ENCODE results near the gene LRIG3.

The LRIG3 gene

DNA sequence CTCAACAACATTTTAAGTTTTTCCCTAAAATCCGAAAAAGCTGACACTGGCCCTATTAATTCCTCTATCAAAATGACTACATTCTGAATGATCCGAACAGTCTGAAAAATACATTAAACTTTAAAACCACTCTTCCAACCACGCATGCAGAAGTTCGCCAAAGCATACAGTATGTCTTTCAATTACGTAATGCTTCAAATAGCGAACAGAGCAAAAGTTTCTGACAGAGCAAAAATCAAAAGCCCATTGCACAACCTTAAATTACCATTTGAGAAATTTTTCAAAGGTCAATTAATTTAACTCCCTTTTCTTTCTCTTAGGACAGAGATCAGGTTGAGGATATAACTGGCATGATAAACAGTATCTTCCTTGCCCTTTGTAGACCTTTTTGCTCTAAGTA, 33.2 kb downstream of the LRIG3 start:
- TF ChIP-seq, protein P1, sequence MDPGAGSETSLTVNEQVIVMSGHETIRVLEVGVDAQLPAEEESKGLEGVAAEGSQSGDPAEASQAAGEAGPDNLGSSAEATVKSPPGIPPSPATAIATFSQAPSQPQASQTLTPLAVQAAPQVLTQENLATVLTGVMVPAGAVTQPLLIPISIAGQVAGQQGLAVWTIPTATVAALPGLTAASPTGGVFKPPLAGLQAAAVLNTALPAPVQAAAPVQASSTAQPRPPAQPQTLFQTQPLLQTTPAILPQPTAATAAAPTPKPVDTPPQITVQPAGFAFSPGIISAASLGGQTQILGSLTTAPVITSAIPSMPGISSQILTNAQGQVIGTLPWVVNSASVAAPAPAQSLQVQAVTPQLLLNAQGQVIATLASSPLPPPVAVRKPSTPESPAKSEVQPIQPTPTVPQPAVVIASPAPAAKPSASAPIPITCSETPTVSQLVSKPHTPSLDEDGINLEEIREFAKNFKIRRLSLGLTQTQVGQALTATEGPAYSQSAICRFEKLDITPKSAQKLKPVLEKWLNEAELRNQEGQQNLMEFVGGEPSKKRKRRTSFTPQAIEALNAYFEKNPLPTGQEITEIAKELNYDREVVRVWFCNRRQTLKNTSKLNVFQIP (CRISPR knock-in tag; IDR thresholded peaks at IDR 0.05; ENCODE audit: borderline replicate concordance, low read depth), result no peak
- no peak for ATAC-seq

DNA sequence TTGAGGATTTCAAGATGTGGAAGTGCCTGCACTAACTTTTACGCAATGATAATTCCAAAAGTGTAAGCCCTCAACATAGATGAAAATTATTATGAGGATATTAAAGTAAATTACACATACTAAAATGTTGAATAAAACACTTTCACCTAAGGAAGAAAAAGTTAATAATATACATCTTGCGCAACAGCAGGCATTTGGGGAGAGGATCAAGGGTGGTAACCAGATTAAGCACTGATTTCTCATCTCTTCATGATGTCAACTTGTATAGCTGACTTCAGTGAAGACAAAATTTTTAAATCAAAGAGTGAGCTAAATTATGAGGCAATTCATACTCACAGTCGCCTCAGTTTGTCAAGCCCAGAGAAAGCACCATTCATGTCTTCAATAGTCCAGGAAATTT, 33.8 kb downstream of the LRIG3 start:
- no peak for ATAC-seq
- no peak for TF ChIP-seq BACH2 (CRISPR knock-in tag; IDR thresholded peaks at IDR 0.05; ENCODE audit: borderline replicate concordance)
- no peak for TF ChIP-seq RARB (CRISPR knock-in tag; IDR thresholded peaks at IDR 0.05)
- TF ChIP-seq, protein P2, sequence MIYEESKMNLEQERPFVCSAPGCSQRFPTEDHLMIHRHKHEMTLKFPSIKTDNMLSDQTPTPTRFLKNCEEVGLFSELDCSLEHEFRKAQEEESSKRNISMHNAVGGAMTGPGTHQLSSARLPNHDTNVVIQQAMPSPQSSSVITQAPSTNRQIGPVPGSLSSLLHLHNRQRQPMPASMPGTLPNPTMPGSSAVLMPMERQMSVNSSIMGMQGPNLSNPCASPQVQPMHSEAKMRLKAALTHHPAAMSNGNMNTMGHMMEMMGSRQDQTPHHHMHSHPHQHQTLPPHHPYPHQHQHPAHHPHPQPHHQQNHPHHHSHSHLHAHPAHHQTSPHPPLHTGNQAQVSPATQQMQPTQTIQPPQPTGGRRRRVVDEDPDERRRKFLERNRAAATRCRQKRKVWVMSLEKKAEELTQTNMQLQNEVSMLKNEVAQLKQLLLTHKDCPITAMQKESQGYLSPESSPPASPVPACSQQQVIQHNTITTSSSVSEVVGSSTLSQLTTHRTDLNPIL (CRISPR knock-in tag; IDR thresholded peaks at IDR 0.05; ENCODE audit: low read depth), result no peak
- TF ChIP-seq ZNF565 (CRISPR knock-in tag; conservative IDR thresholded peaks at IDR 0.05; ENCODE audit: low read depth), result no peak
- TF ChIP-seq ZC3H10 (CRISPR knock-in tag; IDR thresholded peaks at IDR 0.05), result no peak
- TF ChIP-seq, protein P3, sequence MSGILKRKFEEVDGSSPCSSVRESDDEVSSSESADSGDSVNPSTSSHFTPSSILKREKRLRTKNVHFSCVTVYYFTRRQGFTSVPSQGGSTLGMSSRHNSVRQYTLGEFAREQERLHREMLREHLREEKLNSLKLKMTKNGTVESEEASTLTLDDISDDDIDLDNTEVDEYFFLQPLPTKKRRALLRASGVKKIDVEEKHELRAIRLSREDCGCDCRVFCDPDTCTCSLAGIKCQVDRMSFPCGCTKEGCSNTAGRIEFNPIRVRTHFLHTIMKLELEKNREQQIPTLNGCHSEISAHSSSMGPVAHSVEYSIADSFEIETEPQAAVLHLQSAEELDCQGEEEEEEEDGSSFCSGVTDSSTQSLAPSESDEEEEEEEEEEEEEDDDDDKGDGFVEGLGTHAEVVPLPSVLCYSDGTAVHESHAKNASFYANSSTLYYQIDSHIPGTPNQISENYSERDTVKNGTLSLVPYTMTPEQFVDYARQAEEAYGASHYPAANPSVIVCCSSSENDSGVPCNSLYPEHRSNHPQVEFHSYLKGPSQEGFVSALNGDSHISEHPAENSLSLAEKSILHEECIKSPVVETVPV (CRISPR knock-in tag; IDR thresholded peaks at IDR 0.05), result no peak
- TF ChIP-seq ZFP30 (CRISPR knock-in tag; IDR thresholded peaks at IDR 0.05), result no peak

DNA sequence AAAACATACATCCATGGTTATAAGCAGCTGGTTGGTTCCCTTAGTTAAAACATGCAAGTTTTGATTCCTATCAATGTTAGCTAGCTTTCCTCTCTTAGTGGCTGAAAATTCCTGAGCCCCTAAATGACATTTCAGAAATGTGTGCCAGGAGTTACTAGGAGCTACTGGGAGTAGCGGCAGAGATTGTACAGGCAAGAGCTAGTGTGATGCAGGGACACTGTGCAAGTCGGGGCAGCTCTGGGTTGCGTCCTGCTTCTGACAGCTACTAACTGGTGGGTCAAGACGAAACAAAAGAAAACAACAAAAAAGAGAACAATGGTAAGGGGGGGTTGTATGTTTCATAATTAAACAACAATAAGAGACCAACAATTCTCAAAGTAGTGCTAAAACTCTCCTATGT, 35.4 kb downstream of the LRIG3 start:
- TF ChIP-seq ZNF70 (CRISPR knock-in tag; IDR thresholded peaks at IDR 0.05), result no peak
- TF ChIP-seq OSR1 (CRISPR knock-in tag; IDR thresholded peaks at IDR 0.05), result no peak
- TF ChIP-seq GLIS3 (CRISPR knock-in tag; IDR thresholded peaks at IDR 0.05), result no peak
- no peak for TF ChIP-seq PPARA (CRISPR knock-in tag; IDR thresholded peaks at IDR 0.05; ENCODE audit: borderline replicate concordance)
- TF ChIP-seq, protein P2 (CRISPR knock-in tag; IDR thresholded peaks at IDR 0.05; ENCODE audit: low read depth), result no peak
- TF ChIP-seq TOX (CRISPR knock-in tag; IDR thresholded peaks at IDR 0.05; ENCODE audit: borderline replicate concordance), result no peak
- TF ChIP-seq, protein P3 (CRISPR knock-in tag; IDR thresholded peaks at IDR 0.05), result no peak
- no peak for TF ChIP-seq ZNF8 (CRISPR knock-in tag; IDR thresholded peaks at IDR 0.05)
- no peak for TF ChIP-seq ZNF565 (CRISPR knock-in tag; conservative IDR thresholded peaks at IDR 0.05; ENCODE audit: low read depth)
- TF ChIP-seq SNAI2 (CRISPR knock-in tag; IDR thresholded peaks at IDR 0.05), result no peak

DNA sequence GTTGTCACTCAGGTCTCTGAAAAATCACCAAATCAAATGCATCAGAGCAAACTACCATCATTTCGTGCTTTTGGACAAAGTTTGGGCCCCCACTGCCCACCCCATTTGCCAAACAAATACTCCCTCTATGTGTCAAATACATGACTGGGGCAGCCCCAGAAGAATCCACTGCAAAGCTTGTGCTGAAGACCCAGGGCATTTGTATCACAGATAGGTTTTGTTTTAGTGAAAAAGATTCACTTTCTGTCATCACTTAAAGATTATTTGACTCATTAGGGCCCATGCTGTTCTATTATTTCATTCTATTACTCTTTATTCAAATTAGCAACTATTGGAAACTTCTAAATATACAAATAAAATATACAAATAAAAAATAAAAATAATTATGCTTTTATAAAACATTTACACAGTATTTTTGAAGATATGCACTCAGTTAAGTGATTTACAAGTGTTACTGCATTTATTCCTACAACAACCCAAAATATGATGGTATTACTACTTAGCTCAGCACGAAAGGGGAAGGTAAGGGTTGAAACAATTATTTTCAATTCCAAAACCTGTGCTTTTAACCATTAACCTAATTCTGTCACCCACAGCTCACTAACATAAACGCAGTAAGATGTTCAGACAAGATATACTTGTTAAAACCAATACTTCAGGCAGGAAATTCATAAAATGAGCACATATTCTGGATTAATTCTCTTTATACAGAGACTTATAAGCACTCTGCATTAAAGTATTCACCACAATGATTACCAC, 36.5 kb downstream of the LRIG3 start:
- TF ChIP-seq OSR1 (CRISPR knock-in tag; IDR thresholded peaks at IDR 0.05) (no peak), ZNF8 (CRISPR knock-in tag; IDR thresholded peaks at IDR 0.05) (no peak), ZFP30 (CRISPR knock-in tag; IDR thresholded peaks at IDR 0.05) (no peak), PPARA (CRISPR knock-in tag; IDR thresholded peaks at IDR 0.05; ENCODE audit: borderline replicate concordance) (no peak), TCF4 (CRISPR knock-in tag; IDR thresholded peaks at IDR 0.05; ENCODE audit: borderline replicate concordance) (no peak), ARNTL (CRISPR knock-in tag; IDR thresholded peaks at IDR 0.05; ENCODE audit: borderline replicate concordance, low read depth) (no peak), GLIS3 (CRISPR knock-in tag; IDR thresholded peaks at IDR 0.05) (no peak), CSDC2 (CRISPR knock-in tag; IDR thresholded peaks at IDR 0.05) (no peak), BACH2 (CRISPR knock-in tag; IDR thresholded peaks at IDR 0.05; ENCODE audit: borderline replicate concordance) (no peak), ZNF565 (CRISPR knock-in tag; conservative IDR thresholded peaks at IDR 0.05; ENCODE audit: low read depth) (no peak), ISL1 (CRISPR knock-in tag; IDR thresholded peaks at IDR 0.05) (no peak)
- TF ChIP-seq, protein P4, sequence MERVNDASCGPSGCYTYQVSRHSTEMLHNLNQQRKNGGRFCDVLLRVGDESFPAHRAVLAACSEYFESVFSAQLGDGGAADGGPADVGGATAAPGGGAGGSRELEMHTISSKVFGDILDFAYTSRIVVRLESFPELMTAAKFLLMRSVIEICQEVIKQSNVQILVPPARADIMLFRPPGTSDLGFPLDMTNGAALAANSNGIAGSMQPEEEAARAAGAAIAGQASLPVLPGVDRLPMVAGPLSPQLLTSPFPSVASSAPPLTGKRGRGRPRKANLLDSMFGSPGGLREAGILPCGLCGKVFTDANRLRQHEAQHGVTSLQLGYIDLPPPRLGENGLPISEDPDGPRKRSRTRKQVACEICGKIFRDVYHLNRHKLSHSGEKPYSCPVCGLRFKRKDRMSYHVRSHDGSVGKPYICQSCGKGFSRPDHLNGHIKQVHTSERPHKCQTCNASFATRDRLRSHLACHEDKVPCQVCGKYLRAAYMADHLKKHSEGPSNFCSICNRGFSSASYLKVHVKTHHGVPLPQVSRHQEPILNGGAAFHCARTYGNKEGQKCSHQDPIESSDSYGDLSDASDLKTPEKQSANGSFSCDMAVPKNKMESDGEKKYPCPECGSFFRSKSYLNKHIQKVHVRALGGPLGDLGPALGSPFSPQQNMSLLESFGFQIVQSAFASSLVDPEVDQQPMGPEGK (CRISPR knock-in tag; IDR thresholded peaks at IDR 0.05; ENCODE audit: borderline replicate concordance), result no peak
- TF ChIP-seq, protein P5, sequence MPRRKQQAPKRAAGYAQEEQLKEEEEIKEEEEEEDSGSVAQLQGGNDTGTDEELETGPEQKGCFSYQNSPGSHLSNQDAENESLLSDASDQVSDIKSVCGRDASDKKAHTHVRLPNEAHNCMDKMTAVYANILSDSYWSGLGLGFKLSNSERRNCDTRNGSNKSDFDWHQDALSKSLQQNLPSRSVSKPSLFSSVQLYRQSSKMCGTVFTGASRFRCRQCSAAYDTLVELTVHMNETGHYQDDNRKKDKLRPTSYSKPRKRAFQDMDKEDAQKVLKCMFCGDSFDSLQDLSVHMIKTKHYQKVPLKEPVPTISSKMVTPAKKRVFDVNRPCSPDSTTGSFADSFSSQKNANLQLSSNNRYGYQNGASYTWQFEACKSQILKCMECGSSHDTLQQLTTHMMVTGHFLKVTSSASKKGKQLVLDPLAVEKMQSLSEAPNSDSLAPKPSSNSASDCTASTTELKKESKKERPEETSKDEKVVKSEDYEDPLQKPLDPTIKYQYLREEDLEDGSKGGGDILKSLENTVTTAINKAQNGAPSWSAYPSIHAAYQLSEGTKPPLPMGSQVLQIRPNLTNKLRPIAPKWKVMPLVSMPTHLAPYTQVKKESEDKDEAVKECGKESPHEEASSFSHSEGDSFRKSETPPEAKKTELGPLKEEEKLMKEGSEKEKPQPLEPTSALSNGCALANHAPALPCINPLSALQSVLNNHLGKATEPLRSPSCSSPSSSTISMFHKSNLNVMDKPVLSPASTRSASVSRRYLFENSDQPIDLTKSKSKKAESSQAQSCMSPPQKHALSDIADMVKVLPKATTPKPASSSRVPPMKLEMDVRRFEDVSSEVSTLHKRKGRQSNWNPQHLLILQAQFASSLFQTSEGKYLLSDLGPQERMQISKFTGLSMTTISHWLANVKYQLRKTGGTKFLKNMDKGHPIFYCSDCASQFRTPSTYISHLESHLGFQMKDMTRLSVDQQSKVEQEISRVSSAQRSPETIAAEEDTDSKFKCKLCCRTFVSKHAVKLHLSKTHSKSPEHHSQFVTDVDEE (CRISPR knock-in tag; IDR thresholded peaks at IDR 0.05), result no peak
- TF ChIP-seq, protein P3 (CRISPR knock-in tag; IDR thresholded peaks at IDR 0.05), result no peak
- no peak for ATAC-seq

More for the DNA sequence above, 35.4 kb downstream of the LRIG3 start:
- no peak for ATAC-seq

All from SK-N-SH treated with all-trans-retinoic acid at 6 μM for 48 hours (cell line).